GM19438 (cell line): ENCODE results near the gene PI4K2B.
A peak's percentile ranks its signal among the peaks of the same experiment; 100 is the strongest.
"Not testable (repeated sequence)": the region's sequence is repeated elsewhere in the genome, so short reads cannot be mapped to it uniquely, and the experiment has no call there.

Source experiments
- ATAC-seq: cut with Tn5 transposase; IDR thresholded peaks from one replicate; pipeline ENCODE4 v1.9.1; 2021; ENCODE audit warnings: low read depth; ENCODE audit not compliant: unreplicated experiment

PI4K2B gene

DNA sequence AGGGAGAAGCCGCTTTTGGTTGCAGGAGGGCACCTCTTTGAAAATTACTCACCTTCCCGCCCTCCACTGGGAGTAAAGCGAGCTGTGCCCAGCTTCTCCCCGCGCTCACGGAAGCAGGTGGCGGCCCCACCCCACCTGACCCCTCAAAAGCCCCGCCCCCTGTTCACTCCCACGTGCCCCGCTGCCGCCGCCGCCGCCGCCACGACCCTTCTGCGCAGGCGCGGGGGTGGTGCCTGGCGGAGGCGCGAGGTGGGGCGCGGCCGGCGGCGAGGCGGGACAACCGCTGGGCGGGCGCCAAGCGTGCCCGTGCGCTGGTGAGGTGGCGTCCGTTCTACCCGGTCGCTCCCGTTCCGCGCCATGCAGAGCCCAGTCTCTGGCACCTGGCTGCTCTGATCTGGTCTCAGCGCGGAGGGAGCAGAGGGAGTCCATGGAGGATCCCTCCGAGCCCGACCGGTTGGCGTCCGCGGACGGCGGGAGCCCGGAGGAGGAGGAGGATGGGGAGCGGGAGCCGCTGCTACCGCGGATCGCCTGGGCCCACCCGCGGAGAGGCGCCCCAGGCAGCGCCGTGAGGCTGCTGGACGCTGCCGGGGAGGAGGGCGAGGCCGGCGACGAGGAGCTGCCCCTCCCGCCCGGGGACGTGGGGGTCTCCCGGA is at the start of gene PI4K2B:
TSS of gene PI4K2B (plus strand) at position 297 of the 653 bp plus-strand sequence. CDS start at position 428, 131 bp downstream.
- ATAC-seq: peak; percentile 59

- no peak for ATAC-seq
These were observed 49.8 kb upstream of the PI4K2B start for GRCh38 chr4:25184056-25184455.

DNA sequence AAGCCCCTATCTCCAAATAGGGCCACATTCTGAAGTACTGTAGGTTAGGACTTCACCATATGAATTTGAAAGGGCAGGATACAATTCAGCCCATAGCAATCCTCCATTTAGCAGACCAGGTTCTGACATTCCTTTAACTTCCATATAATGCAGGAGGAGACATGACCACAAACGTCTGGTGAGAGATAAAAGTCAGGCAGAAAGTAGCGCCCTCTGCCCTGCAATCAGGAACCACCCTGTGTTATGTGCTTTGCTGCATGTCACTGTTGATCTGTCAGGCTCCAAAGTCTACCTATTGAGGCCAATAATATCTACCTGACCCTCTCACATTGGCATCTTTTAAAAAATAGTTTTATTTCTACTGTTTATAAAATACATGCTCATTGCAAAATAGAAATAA is 43.4 kb upstream of the PI4K2B start:
- no peak for ATAC-seq

DNA sequence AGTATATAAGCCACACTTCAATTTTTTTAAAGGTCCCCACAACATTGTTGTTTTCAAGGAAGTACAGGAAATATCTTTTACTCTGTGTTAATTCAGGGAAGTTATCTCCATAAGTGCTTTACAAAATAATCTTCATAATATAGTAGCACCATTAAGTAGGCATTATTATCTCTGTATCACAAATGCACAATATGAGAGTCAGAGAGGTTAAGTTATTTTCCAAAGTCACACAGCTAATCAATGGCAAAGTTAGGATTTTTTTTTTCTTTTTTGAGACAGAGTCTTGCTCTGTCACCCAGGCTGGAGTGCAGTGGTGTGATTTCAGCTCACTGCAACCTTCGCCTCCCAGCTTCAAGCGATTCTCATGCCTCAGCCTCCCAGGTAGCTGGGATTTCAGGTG is 35.1 kb upstream of the PI4K2B start:
- no peak for ATAC-seq

DNA sequence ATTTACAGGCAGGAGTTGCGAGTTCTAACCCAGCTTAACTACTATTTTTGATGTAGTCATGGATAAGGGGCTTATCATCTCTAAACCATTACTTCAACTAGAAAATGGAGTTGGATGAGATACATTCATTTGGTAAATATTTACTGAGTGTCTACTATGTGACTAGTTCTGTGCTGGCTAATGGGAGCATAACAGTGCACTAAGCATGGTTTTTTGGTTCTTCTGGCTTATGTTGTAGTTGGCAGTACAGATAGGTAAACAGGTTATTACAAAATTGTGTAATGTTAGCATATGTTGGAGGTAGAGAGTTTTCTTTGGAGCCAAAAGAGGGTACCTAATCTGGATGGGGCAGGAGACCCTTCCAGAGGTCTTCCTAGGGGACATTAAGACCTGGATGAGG is 25.8 kb upstream of the PI4K2B start:
- ATAC-seq: no peak

DNA sequence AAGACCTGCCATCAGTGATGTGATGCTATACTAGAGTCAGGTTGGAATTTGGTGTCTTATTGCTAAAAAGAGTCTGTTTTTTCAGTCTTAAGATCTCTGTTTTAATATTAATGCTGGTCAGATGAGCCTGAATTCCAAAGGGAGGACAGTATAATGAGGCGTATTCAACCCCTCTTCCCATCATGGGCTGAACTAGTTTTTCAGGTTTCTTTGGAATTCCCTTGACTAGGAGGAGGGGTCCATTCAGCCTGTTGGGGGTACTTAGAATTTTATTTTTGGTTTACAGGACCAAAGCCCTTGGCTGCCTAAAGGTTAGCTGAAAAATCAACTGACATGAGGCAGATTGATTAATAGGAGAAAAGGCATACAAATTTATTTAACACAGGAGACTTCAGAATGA is 24.1 kb upstream of the PI4K2B start:
- ATAC-seq: no peak

DNA sequence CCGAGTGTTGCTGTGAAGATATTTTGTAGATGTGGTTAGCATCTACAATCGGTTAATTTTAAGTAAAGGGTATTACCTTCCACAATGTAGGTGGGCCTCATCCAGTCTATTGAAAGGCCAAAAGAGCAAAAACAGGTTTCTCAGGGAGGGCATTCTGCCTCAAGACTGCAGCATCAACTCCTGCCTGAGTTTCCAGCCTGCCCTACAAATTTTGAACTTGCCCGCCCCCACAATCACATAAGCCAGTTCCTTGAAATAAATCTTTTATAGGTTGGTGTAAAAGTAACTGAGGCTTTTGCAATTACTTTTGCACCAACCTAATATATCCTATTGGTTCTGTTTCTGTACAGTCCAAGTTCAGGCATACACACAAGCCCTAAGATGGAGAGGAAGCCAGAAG is 22.1 kb upstream of the PI4K2B start:
- ATAC-seq: no peak

DNA sequence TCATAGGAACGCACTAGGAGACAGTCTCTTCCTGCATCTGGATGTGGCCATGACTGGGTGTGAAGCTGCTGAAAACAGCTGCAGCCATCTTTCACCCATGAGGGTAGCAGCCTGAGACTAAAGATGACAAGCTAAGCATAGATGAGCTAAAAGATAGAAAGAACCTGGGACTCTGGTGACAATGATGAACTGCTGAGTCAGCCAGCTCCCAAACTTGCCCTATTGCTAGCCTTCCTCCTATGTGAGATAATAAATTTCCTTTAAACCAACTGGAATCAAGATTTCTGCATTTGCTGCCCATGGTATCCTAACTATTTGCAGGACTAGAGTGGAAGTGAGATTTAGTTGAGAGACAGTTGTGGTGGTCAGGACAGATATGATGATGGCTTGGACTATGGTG is 21.0 kb upstream of the PI4K2B start:
- no peak for ATAC-seq

GRCh38 chr4:25213347-25213979 is 20.4 kb upstream of the PI4K2B start:
- ATAC-seq: no peak

- ATAC-seq: not testable (repeated sequence)
These were observed 19.1 kb upstream of the PI4K2B start for GRCh38 chr4:25214750-25215149.

GRCh38 chr4:25215511-25215910 is 18.3 kb upstream of the PI4K2B start:
- no peak for ATAC-seq

GRCh38 chr4:25221377-25221776 is 12.5 kb upstream of the PI4K2B start:
- no peak for ATAC-seq

- ATAC-seq: no peak
These were observed 9.9 kb upstream of the PI4K2B start for GRCh38 chr4:25223802-25224375.

DNA sequence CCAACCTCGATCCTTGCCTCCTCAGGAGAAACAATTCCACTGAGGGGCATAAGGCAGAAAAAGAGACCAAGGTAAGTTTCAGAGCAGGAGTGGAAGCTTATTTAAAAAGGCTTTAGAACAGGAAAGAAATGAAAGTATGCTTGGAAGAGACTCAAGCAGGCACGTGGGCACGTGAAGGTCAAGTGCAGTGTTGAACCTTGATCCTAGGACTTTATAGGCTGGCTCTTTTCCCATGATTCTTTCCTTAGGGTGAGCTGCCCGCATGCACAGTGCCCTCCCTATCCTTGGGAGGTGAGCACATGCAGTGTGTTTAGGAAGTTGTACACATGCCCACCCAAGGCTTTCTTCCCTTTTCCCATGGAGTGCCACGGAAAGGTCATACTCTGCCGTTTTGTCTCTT is 4.0 kb upstream of the PI4K2B start:
- no peak for ATAC-seq

DNA sequence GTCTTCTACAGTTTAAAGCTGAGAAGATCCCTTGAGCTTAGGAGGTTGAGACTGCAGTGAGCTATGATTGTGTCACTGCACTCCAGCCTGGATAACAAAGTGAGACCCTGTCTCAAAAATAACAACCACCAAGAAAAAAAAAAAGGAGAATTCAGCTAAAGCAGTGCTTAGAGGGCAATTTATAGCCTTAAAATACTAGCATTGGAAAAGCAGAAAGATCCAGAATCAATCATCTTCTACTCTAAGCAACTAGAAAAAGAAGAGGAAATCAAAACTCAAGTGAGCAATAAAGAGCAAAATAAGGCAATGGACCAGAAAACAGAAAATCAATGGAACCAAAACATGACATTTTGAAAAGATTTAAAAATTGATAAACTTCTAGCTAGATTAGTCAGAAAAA is 639 bp upstream of the PI4K2B start:
- ATAC-seq: no peak

DNA sequence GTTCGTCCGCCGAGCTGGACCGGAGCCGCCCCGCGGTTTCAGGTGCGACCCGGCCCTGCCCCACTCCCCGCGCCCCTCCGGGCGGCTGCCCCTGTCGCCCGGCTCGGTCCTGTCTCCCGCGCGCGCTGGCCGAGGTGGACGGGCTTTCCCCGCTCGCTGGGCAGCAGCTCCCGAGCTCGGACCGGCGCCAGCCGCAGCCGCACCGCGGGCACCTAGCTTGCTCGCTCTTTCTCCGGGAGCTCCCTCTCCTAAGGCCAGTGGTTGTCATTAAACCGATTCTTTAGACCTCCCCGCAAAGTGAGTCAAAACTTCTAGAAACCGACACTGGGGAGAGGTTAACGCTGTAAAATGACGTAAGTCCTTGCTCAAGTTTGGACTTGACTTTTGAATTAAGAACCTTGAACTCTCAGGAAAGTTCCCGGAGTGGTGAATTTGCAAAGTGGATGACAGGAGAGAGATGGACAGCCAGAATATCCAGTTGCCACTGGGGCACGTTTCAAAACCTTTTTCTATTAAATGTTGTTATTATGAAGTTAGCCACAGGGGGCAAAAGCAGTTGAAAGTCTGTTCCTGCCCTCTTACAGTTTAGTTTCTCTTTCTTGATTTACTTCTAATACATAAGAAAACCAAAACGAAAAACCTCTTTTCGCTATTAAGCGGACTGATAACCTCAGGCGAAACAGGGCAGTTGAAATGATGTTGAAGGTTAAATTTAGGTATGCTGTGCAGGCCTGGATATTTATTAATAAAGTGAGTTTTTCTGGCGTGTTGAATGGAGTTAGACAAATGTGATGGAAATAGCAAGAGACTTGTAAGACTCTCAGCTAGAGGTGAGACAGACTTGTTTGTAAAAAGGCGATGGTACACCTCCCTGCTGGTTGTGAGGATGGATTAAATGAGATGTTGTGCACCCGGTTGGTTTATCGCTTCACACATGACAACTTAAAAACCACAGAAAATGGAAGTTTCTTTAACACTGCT is 847 bp downstream of the PI4K2B start:
- ATAC-seq: peak; percentile 59

GRCh38 chr4:25235401-25235800 is 1.6 kb downstream of the PI4K2B start:
- ATAC-seq: no peak

- not testable (repeated sequence) for ATAC-seq
These were observed 2.2 kb downstream of the PI4K2B start for GRCh38 chr4:25236030-25236429.

DNA sequence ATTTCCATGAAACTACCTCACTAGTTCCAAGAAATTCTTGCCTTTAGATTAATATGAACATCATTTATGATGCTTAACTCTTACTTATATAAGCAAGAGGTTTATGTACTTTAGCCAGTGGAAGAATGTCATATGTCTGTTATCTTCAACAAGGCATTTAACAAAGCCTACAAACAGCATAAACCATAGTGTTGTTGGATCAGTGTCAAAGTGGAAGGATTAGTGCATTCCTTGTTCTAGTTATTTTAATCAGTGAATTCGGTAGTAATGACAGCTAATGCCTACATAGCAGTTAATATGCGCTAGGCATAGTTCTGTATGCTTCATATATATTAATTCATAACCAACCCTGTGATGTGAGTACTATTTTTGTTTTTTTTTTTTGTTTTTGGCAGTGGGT is 3.1 kb downstream of the PI4K2B start:
- no peak for ATAC-seq

DNA sequence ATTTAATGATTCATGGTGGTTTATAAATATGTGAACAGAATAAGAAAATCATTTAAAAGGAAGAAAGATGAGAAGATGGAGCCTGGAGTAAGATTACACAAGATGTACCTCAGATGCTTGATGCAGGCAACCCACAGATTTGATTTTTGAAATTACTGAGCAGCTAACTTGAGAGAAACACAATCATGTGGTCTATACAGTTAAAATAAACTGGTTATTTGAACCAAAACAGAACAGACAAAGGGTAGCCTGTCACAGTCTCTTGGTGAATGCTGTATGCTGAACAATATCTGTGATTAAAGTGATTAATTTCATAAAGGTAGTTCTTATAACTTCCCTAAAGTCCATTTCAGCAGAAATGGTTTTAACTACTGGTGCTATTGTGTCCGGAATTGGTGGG is 4.2 kb downstream of the PI4K2B start:
- no peak for ATAC-seq

- ATAC-seq: not testable (repeated sequence)
These were observed 5.7 kb downstream of the PI4K2B start for GRCh38 chr4:25239528-25239927.
